ENCODE data around the gene ATP1B3. TPM values are rescaled to one million over a fixed set of nuclear protein-coding genes. Genes with fewer than 3 reads are reported as not detected.

The ATP1B3 gene
- polyA plus RNA-seq, 1 of the 3 experiments (the other 2 are of a cell fraction) = 86.3 TPM

- 91% methylated on average over 6 of the region's 6 CpGs for WGBS (ENCODE audit: low lambda C conversion rate)
- no peaks in the 10 kb centered on the region for H3K79me2 ChIP-seq (ENCODE audit: insufficient read depth)
- no peaks in the 10 kb centered on the region for H3K4me1 ChIP-seq (ENCODE audit: control insufficient read depth in 1 of 2, insufficient read depth in 2 of 2, low read depth in 1 of 2, low read length in 1 of 2)
- H3K9me2 ChIP-seq = no peaks in the 10 kb centered on the region
- no peaks in the 10 kb centered on the region for H3K27me3 ChIP-seq (ENCODE audit: insufficient read depth)
- no peak overlapping the region for H3K4me2 ChIP-seq
- POLR2A ChIA-PET = no interaction called here
- DNase-seq = no peak
- no peak overlapping the region for H3K9ac ChIP-seq
- H2AFZ ChIP-seq (ENCODE audit: low read depth) = no peak overlapping the region
- peaks cover 3 to 5% of the 10 kb centered on the region in 2 experiments for H3K36me3 ChIP-seq (replicated peaks in 1 of 2; ENCODE audit: control insufficient read depth in 1 of 2, insufficient read depth in 2 of 2, low read length in 1 of 2)
- no peak overlapping the region for H3K27ac ChIP-seq (ENCODE audit: low read depth in 2 of 2, low read length in 1 of 2)
- no peak overlapping the region for H3K4me3 ChIP-seq (ENCODE audit: low read depth in 2 of 2, low read length in 1 of 2)
- TF ChIP-seq FOSL2 (IDR thresholded peaks at IDR 0.05; ENCODE audit: borderline replicate concordance, low read depth) (no peak), NRF1 (IDR thresholded peaks at IDR 0.05; ENCODE audit: low read depth, low read length) (no peak), ZBTB33 (IDR thresholded peaks at IDR 0.05; ENCODE audit: borderline replicate concordance, low read depth) (no peak), IRF3 (IDR thresholded peaks at IDR 0.05; ENCODE audit: low read depth, low read length) (no peak), EZH2phosphoT487 (IDR thresholded peaks at IDR 0.05; ENCODE audit: borderline replicate concordance, low read depth) (no peak), RAD21 (IDR thresholded peaks at IDR 0.05; ENCODE audit: low read length) (no peak), MAX (IDR thresholded peaks at IDR 0.05; ENCODE audit: low read depth) (no peak), POLR2AphosphoS5 (IDR thresholded peaks at IDR 0.05; ENCODE audit: low read depth, low read length) (no peak), REST (IDR thresholded peaks at IDR 0.05; ENCODE audit: low read depth, low read length) (no peak), MEF2A (IDR thresholded peaks at IDR 0.05; ENCODE audit: borderline replicate concordance, low read depth) (no peak), CTCF (IDR thresholded peaks at IDR 0.05) (no peak), JUND (IDR thresholded peaks at IDR 0.05) (no peak), TCF12 (IDR thresholded peaks at IDR 0.05) (no peak), YY1 (IDR thresholded peaks at IDR 0.05; ENCODE audit: low read depth) (no peak), RCOR1 (IDR thresholded peaks at IDR 0.05; ENCODE audit: low read length) (no peak), USF1 (IDR thresholded peaks at IDR 0.05; ENCODE audit: borderline replicate concordance, low read depth) (no peak), ELF1 (IDR thresholded peaks at IDR 0.05) (no peak), FOXM1 (IDR thresholded peaks at IDR 0.05; ENCODE audit: low read depth) (no peak), GABPA (IDR thresholded peaks at IDR 0.05; ENCODE audit: low read depth) (no peak)
- CTCF ChIA-PET = interaction anchor here (1.2 to 1.6 kb wide), 2 partner anchors 8 to 310 kb away, joined by 3 to 4 read pairs; no protein-coding TSS in a partner anchor
- no peaks in the 10 kb centered on the region for H4K20me1 ChIP-seq (ENCODE audit: insufficient read depth)
- H3F3A ChIP-seq (replicated peaks; ENCODE audit: insufficient read depth) = no peaks in the 10 kb centered on the region
- H3K9me3 ChIP-seq = no peaks in the 10 kb centered on the region
Observed at GRCh38 chr3:141969711-141970110, 93.3 kb downstream of the ATP1B3 start.

All from SK-N-SH (cell line).